NT2/D1 (cell line): ENCODE results near the gene RIC1.

Source experiments
- SUZ12 ChIP-seq: IDR thresholded peaks from 2 replicates; pipeline ENCODE4 v1.6.1; 2011; ENCODE audit not compliant: insufficient read length, insufficient read depth; ENCODE audit errors: extremely low read depth
- ZNF274 ChIP-seq: IDR thresholded peaks from 2 replicates; pipeline ENCODE4 v1.6.1; 2011; ENCODE audit warnings: mild to moderate bottlenecking, low read depth, low read length

GRCh38 chr9:5617749-5618148 is 11.2 kb upstream of the RIC1 start:
- TF ChIP-seq SUZ12: no peak
- TF ChIP-seq ZNF274: no peak
